ENCODE results near the gene TRAPPC6A.

DNA sequence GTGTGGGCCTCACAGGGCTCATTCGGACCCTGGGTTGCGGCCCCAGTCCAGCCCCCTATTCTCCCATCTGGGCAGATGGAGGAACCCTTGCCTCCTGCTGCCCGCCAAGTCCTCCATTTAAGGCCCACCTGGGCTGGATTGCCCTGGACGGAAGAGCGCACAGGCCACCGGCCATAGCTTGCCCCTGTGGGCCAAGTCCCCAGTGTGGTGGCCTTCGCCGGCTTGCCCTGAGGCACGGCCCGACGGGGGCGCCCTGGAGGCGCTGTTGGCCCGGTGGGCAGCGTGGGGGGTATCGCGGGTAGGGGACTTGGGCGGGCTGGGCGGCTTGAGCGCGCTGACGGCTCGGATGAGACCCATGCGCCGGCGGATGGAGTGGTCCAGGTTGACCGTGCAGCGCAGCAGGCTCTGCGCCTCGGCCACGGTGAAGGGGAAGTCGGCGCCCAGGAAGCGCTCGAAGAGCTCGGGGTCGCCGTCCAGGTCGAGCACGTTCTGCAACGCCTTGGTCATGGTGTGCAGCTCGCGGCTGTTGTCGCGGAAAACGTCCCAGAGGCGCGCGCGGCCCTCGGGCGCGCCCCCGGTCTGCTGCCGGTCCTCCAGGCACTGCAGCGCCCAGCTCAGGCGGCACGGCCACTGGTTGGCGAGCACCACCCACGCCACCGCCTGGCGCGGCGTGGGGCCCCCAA is 26.1 kb downstream of the TRAPPC6A start:
- TF ChIP-seq GATA3 (IDR thresholded peaks at IDR 0.05; ENCODE audit: low read depth, low read length) (no peak), GATA2 (IDR thresholded peaks at IDR 0.05; ENCODE audit: low read depth, low read length) (no peak)
